ENCODE results near the gene HLA-DPA1.

Gene HLA-DPA1

DNA sequence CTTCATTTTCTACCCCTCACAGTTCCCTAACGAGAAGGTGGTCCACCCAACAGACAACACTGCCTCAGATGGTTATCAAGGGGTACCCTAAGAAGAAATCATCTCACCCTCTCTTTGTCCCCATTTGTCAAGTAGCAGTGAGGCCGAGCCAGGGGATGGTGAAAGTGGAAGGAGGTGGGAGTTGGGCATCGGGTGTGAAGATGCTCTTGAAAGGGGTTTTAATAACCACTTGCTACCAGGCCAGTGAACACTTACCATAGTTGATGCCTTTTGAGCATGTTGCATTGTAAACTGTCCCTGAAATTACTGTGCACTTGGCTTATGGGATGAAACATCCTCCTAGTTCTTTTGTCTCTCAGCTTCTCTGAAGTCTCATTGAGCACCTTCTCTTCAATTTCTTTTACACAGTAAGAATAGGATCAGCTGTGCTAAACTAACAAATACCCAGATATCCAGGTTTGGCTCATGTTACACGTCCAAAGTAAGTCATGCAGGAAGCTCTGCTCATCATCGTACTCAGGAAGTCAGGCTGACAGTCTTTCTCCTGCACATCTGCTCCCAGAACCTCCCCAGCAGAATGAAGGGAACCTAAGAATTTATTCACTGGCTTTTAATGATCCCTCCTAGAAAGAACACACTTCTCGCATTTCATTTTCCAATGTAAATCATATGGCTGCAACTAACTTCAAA is 15.6 kb upstream of the HLA-DPA1 start:
- no peak for DNase-seq (ENCODE audit: low read depth)

DNA sequence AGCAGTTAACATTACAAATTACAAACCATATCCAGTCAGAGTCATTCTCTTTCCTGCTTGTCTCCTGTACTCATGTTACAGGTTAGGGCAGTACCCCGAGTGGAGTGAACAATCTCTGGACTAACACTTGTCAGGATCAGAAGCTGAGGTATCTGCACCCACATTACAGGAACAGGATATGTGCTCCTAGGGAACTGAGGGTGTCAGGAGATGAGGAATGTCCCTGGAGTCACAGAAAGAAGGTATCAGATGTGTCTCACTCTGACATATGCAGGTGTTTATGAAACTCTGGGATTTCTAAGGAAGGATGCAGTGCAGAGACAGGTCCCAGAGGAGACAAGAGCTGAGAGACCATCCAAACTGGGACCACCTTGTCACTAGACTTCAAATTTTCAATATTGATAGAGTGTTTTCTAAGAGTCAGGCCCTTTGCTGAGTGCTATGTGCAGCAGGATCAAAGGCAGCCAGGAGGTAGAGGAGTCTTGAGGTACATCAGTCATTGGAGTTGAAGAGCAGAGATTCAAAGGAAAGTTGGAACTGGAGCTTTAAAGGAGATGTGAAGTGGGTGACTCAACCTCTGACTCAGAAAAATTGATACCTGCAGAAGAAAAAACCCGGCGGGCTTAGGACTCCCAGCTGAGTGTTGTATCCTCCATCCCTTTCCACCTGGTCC is 14.9 kb upstream of the HLA-DPA1 start:
- DNase-seq (ENCODE audit: low read depth), result no peak

DNA sequence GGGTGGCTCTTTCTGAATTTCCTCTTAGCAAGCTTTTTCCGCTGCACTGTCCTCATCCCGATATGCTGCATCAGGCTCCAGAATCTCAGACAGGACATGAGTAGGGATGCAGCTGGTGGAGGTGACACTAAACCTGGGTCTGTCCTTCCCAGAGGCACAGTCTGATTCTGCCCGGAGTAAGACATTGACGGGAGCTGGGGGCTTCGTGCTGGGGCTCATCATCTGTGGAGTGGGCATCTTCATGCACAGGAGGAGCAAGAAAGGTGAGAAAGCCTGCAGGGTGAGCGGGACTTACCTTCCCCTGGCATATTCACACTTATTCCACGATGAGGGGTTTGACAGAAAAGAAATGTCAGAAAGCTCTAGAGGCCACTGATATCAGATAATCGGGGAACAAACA is 12.2 kb upstream of the HLA-DPA1 start:
- no peak for DNase-seq (ENCODE audit: low read depth)

DNA sequence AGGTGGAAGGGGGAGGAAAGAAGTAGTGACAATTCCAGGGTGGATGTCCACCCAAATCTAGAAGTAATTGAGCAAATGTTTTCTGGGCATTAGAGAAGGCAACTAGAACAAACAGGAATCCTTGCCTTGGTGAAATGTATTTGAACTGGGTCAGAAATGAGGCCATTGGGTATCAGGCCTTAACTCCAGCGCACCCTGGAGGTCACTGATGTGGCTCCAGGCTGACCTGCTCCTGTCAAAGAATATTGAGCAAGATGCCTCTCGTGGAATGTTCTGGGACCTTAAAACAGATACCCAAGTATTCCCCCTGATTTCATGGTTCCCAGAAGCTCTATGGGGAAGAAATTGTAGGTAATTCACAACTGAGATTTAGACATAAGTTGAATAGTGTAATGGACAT is 9.3 kb upstream of the HLA-DPA1 start:
- peak; percentile 30 for DNase-seq (ENCODE audit: low read depth)

DNA sequence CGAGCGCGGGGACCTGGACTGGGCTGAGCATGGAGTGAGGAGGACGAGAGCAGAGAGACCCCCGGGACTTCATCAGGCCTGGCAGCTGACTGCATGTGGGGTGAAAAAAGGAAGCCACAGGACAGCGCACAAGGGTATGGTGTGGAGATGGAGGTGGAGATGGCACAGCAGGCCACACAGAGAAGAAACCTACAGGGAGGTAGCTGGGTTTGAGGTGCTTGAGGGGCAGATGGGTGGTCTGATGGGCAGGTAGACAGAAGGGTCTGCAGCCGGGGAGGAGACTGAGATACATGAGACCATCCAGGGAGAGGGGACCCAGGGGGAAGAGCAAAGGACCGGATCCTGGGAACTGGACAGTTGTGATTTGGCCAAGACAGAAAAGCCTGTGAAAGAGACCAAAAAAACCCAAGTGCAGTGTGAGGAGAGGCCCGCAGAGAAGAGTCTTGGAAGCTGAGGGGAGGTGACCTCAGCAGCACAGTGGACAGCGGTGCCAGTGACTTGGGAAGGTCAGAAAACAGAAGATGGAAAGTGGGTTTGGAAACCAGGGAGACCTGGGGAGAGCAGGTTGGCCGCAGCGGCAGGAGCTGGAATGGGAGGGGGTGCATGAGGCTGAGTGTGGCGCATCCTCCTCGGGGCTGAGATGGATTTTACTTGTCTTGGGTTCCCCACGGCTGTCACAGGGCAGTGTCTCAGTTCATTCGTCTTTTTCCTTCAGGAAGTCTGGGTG is 7.8 kb upstream of the HLA-DPA1 start:
- DNase-seq (ENCODE audit: low read depth), result no peak

DNA sequence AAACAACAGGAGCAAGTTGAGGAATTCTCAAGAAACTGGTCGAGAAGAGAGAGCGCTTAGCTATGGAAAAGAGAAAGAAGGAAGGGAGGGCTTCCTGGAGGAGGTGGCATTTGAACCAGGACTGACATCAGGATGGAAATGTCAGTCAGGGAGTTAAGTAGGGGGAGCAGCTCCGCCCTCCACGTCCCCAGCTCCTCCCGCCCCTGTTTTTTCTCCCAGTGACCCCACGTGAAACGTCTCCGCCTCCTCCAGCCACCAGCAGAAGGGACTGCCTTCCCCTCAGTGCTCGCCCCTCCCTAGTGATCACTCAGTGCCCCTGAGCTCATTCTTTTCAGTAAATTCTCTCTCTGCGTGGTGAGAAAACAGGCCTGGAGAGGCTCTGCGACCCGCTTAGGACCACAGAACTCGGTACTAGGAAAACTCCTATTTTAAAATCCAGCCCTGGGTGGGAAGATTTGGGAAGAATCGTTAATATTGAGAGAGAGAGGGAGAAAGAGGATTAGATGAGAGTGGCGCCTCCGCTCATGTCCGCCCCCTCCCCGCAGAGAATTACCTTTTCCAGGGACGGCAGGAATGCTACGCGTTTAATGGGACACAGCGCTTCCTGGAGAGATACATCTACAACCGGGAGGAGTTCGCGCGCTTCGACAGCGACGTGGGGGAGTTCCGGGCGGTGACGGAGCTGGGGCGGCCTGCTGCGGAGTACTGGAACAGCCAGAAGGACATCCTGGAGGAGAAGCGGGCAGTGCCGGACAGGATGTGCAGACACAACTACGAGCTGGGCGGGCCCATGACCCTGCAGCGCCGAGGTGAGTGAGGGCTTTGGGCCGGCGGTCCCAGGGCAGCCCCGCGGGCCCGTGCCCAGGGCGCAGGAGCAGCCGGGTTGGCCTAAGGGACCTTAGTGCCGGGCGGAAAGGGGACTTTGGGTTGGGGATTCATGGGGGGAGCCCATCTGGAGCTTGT is 7.0 kb upstream of the HLA-DPA1 start:
- peak; percentile 67 for DNase-seq (ENCODE audit: low read depth)

DNA sequence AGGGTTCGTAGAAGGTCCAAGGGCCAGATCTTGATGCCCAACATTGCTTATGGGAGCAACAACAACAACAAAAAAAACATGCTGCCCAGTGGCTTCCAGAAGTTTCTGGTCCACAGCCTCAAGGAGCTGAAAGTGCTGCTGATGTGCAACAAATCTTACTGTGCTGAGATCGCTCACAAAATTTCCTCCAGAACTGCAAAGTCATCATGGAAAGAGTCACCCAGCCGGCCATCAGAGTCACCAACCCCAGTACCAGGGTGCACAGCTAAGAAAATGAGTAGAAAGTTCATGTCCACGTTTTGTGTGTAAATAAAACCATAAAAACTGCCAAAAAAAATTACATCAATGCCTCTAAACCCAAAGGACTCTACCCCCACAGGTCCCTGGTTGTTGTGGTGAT is 6.1 kb upstream of the HLA-DPA1 start:
- no peak for DNase-seq (ENCODE audit: low read depth)

DNA sequence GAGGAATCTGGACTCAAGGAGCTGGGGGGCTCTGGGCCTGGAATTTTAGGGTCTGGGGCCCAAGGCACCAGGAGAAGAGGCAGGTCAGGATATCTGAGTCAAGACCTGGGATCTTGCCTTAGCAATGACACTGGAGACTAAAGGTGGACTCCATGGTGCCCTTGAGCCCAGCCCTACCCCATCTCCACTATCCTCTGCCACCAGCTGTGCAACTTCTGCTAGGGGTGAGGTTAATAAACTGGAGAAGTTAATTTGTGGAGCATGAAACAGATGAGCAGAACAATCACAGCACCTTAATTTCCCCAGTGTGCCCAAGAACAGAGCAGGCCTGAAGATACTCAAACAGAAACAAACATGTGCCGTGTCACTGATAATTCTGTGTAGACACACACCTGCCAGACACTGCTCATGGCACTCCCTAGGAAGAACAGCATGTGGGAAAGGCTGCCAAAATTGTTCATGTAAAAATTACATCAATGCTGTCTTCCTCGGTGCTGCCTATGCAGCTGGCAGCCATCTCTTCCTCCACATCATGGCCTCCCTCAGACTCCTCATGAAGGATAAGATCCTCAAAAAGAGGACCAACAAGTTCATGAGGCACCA is 5.6 kb upstream of the HLA-DPA1 start:
- no peak for DNase-seq (ENCODE audit: low read depth)

DNA sequence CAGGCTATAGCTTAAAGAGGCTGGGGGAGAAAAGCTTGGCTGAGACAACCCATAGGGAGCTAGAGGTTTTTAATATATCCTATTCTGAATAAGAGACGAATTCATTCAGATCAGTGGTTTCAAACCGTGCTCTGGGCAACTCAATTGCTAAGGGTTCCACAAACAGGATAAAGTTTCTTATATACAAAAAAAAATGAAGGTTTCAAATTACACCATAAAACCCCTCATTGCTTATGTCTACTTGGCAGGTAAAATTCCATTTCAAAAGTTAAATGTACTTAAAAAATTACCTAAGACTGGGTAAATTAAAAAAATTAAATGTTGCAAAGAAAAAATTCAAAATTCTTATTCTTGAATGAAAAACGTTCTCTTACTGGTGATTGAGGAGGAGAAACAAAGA is 5.0 kb upstream of the HLA-DPA1 start:
- DNase-seq (ENCODE audit: low read depth), result no peak

DNA sequence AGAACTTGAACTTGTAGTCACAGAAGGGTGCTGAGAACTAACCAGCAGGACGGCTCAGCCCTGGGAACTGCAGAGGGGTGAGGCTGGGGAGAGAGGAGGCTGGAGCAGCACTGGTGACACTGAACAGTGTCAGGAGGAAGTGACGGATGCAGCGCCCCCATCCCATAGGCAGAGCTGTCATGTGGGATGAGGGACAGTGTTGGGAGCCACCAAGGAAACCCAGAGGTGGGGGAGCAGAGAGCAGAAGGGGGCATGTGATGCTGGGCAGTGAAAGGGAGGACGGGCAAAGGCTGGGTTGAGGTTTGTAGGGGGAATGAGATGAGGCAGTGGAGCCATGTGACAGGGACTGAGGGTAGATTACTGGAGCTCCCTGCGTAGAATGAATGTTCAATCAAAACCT is 4.5 kb upstream of the HLA-DPA1 start:
- DNase-seq (ENCODE audit: low read depth), result no peak

DNA sequence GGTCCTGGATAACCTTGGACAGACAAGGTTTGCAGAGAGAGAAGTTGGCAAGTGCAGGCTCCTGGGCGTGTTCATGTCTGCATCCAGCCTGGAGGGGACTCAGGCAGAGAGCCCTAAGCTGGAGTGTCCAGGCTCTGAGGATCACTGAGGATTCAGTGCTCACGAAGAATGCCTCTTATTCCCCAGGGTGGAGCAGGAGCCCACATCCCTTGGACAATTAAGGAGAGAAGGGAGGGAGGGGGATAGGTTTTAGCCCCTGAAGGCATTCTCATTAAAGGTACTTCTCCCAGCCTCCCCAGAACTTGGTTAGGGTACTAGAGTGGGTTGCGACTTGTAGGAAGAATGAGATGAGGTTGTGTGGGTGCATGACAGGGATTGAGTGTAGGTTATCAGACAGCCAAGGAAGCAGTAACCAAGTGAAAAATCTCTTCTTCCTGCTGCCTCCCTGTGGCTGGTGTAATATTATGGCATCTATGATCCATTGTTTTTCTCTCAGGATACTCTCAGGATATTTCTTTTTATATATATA is 3.0 kb upstream of the HLA-DPA1 start:
- DNase-seq (ENCODE audit: low read depth), result no peak

DNA sequence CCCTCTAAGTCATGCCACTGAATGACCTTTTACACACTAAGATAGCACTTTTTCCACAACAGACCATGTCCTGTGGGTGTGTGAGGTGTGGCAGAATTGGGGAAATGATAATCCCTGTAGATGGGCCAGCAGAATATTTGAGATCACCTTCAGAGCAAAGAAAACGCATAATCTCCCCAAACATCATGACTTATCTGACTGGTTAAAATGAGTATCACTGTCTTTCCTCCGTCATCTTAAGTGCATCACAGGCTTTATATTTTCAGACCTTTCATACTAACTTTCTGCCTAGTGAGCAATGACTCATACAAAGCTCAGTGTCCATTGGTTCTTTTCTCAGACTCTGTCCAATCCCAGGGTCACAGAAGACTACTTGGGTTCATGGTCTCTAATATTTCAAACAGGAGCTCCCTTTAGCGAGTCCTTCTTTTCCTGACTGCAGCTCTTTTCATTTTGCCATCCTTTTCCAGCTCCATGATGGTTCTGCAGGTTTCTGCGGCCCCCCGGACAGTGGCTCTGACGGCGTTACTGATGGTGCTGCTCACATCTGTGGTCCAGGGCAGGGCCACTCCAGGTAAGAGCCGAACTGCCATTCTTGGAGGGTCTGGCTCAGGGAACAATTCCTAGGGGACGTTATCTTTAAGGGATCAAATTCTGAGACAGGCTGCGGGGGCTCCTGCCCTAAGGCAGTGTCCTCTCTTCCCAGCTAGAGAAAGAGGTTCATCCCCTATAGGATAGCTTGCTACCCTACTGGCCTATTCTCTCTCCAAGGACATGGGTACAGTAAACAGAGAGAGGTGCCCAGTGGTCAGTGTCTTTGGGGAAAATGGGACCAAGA is 2.3 kb upstream of the HLA-DPA1 start, which contains the start of gene HLA-DPB1:
TSS of gene HLA-DPB1 (plus strand) at position 423 of the 838 bp plus-strand sequence. CDS start at position 475, 52 bp downstream.
- peak; percentile 33 for DNase-seq (ENCODE audit: low read depth)

DNA sequence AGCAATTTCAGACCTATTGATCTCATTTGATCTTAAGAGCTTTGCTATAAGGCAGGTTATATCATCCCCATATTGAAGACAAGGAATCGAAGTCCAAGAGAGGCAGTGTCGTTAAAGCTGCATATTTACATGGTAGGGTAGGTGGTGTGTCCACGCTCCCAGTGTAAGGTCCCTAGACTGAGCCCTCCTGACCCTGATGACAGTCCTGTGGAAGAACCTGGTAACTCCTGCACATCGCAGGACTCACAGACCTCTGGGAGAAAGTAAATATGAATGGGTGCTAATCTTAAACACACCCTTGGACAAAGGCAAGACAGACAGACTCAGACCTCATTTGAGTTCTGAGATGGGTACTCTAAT is 1.7 kb upstream of the HLA-DPA1 start:
- DNase-seq (ENCODE audit: low read depth), result no peak

DNA sequence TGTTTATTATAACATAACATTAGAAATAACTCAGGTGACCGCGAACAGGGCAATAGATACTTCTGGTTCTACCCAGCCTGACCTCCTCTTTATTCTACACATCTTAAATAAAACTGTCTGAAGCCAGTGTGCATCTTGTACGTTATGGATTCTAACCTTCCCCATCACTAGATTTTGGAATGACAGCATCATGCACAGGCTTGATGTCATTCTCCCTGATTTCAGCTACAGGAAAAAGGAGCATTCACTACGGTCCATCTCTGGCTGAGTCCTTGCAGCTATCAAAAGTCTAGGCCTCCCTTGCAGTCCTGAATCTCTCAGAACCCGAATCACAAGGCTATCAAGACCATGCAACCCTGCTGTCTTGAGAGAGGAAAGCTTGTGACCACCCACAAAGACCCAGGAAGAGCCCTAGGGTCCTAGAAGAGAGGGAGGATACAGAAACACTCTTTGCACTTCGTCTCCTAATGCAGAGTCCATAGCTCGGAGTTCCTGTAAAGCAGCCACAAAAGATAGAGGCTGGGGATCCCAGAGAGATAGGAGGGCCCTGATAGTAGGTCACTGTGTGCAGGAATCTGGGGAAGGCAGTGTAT is 845 bp downstream of the HLA-DPA1 start:
- DNase-seq (ENCODE audit: low read depth), result no peak

DNA sequence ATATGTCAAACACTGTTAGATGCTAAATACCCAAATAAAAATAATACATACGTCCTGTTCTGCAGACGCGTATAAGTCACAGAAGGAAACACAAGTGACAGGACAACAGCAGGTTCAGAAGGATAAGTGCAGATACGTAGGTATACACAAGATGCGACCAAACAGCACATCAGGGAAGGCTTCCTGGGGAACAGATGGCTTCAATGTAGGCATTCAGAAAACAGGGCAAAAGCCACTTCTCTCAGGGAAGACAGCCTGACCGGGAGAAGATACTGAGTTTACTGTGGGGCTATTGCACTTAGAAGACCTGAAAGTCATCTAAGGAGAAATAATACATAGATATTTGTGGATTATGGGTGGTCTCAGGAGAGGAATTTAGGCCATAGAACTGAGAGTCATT is 1.9 kb downstream of the HLA-DPA1 start:
- DNase-seq (ENCODE audit: low read depth), result no peak

DNA sequence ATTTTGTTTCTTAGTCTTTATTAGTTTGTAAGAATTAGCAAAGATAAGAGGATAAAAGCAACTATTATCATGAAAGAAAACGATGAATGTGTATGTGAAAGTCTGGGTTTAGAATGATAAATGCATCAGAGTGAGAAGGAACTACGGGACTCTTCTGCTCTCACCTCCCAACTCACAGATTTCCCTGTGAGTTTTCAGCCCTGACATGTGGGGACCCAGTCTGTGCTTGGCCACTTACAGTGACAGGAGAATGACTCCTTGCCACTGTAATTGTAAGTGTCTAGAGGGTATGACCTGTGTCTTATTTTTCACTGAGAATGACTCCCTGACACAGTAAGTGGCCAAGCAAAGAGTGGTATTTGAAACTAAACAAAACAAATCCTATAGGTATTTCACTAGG is 2.5 kb downstream of the HLA-DPA1 start:
- no peak for DNase-seq (ENCODE audit: low read depth)

DNA sequence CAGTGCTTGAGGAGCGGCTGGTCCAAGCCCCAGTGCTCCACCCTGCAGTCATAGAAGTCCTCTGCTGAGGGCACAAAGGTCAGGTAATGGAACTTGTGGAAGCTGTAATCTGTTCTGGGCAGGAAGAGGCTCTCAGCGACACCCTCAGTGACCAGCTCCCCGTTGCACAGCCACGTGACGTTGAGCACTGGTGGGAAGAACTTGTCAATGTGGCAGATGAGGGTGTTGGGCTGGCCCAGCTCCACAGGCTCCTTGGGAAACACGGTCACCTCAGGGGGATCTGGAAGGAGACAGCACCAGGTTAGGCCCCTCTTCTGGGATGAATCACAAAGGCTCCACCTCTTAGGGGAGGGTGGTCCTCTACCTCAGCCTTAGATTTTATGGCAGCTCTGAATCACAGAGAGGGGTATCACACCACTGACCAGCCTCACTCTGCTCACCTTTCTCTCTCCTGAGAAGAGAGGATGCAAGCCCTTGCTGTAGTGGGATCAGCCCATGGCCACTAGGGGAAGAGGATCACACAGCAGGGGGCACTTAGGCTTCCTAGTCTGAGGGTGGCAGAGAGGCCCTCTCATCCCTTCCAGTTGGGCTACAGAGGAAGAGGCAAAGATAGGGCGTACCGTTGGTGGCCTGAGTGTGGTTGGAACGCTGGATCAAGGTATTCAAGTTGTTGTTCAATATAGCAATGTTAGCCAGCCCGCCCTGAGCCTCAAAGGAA is 4.3 kb downstream of the HLA-DPA1 start:
- DNase-seq (ENCODE audit: low read depth), result no peak

DNA sequence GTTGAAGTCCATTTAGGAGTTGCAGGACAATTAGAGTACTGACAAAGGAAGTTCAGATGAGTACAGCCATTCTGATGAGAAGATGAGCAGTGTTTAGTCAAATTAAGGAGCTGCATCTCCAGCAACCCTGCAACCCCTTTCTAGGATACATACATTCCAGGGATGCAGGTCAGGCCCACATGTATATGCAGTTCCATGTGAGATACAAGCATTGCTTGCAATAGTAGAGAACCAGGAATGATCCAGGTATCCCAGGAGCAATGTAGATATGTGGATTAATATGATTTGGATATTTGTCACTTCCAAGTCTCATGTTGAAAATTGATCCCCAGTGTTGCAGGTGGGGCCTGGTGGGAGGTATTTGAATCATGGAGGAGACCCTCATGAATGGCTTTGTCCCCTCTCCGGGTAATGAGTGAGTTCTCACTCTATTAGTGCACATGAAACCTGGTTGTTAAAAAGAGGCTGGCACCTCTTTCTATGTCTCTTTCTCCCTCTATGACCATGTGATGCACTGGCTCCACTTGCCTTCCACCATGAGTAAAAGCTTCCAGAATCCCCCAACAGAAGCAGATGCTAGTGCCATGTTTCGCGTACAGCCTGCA is 6.4 kb downstream of the HLA-DPA1 start:
- DNase-seq (ENCODE audit: low read depth), result no peak

DNA sequence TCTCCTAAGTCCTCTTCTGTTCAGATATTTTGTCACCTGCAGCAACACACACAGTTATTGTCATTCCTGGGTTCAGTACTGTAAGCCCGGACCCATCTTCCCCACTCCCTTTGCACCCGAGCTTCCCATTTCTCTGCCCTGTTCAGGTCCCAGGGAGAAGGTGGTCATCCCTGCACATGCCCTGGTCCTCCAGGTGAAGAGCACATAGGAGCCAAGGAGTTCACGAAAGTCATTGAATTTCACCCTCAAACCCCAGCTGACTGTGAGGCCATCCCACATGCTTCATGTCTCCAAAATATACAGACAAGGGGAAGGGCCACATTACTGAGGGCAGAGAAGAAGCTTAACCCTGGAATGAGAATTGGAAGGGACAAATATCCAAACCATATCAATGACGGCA is 8.1 kb downstream of the HLA-DPA1 start:
- no peak for DNase-seq (ENCODE audit: low read depth)
